Stimulated activated CD4-positive, alpha-beta T cell treated with anti-CD3 and anti-CD28 coated beads, Interleukin-12 subunit alpha, Interleukin-12 subunit beta, amount 100 ng/mL, for 48 hours (primary cell): Measurements from ENCODE around the gene SIL1.
"Not testable (repeated sequence)": the region's sequence is repeated elsewhere in the genome, so short reads cannot be mapped to it uniquely, and the experiment has no call there.

Experiments used
- DNase-seq, 3 donors: peaks; one replicate each; pipeline ENCODE4 v3.0.0-alpha.2; 2020; ENCODE audit warnings: low read depth in 2 of 3, low spot score in 1 of 3

SIL1 gene

DNA sequence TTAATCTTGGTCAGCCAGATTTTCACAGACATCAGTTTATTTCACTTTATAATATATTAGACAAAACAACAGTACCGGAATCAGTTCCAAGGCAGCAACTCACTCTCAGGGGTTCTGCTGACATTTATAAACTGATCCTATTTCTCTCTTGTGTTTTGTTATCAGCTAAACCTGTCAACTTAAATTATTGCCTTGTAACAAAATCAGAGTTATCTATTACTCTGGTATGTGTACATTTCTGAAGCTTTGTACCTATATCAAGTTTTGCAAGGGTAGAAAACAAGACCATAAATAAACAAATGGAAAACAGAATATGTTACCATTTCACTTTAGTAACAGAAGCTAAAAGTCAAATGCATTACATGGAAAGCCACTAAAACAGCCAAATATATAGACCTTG, 122.1 kb downstream of the SIL1 start:
- no peak for DNase-seq

DNA sequence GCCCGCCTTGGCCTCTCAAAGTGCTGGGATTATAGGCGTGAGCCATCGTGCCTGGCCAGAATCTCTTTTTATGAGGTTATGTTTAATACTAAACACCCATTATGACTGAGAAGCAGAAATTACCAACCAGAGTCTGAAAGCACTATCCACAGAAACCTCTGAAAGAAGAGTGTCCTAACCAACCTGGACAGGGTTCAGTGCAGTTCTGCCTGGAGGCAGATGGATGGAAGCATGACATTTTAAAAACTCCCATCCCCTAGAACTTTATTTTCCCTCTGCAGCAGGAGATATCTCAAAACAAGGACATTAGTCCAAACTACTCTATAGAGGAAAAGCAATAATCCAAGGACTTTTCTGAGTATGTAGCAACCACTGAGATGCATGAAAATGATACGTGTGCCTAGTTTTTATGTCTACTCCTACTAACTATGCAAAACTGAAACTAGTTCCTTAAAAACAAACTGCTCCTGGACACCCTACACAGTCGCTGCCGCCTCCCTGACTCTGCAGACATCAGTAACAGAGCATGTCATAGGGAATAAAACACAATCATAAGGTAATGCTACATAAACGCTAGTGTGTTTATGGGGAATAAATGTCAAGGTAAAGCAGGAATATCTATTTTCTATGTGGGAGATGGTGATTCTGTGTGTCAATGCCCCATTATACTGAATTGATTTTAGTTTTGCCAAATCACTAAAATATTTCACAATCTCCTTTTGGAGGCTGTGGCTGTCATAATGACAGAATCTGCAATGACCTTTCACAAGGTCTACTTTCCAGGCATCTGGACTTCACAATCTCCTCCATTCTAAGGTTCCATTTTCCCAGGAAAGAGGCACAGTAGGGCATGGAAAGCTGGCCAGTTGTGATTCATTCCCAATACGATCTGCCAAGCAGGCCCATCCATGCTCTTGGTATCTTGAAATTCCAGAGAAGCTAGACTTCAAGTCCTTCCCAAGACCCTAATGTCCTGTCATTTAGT, 122.8 kb downstream of the SIL1 start:
- no peak for DNase-seq

DNA sequence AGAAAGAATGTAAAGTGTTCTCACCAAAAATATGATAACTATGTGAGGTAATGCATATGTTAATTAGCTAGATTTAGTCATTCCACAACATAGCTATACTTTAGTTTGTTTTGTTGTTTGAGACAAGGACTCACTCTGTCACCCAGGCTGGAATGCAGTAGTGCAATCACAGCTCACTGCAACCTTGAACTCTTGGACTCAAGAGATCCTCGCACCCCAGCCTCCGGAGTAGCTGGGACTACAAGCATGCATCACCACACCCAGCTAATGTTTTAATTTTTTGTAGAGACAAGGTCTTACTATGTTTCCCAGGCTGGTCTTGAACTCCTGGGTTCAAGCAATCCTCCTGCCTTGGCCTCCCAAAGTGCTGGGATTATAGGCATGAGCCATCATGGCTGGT, 124.2 kb downstream of the SIL1 start:
- DNase-seq = not testable (repeated sequence)

DNA sequence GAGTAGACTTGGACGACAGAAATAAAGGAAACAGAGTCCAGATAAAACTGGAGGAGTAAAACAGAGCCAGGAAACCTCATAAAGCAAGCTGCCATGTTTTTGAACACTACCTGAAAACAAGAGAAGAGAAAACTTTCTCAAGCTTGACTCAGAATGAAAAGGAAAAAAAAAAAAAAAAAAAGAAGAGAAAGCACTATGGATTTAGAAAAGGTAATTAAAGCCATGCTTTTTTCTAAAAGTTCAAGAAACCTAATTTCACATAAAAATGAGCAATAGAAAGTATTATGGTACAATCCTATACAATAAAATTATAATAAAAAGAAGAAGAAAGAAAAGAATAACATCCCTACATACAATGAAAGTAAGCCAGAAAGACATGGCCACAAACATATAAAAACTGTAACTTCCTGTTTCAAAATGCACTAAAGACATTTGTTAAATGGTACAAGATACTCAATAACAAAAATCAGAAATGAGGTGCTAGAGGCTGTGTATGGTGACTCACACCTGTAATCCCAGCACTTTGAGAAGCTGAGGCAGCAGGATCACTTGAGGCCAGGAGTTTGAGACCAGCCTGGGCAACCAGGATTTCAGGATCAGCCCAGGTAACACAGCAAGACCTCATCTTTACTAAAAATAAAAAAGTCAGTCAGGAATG, 129.5 kb downstream of the SIL1 start:
- DNase-seq = no peak

DNA sequence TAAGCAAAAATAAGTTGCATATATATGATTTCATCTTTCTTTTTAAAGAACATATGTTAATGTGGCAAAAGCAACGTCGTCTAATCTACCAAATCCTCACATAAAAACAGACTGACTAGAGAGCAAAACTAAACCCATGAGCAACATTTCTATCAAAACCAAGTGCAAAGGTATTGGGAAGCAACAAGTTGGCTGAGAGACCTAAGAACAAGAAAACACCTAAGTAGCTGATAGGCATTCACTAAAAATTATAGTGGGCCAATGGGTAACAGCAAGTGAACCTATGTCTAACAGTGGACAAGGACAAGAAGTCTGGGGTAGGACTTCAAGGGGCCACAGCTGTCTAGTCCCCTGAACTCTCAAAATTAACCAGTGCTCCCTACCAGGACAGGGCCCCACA, 130.1 kb downstream of the SIL1 start:
- no peak for DNase-seq

DNA sequence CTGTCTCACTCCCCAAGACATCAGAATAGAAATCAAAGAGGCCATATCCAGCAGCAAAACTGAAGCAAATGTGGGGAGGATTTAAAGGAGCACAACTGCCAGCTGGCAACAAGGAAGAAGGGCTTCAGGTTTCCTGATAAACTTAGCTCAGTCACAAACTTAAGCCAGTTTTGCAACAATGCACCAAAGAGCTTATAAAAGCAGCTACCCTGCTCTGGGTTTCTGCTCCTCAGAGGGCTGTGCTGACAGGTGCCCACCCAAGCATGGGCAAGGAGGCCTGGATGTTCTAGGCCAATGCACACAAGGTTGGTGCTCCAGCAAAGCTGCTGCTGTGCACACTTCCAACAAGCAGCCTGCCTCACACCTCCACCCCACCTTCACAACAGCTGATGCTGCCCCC, 132.9 kb downstream of the SIL1 start:
- no peak for DNase-seq

DNA sequence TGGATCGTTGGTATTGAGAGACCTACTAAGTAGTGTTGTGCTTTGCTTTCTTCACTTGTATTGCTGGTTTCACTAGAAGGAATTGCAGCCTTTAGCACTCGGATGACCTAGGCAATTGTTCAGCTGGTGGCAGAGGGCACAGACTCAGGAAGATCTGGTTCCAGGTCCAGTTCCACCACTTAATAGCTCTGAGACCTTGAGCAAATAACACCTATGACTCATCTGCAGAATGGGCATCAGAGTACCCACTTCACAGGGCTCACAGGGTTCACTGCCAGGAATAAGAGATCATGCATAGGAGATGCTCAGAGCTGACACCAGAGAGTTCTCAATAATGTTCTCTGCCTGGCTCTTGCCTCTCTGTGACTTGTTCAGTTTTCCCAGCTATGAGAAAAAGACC, 133.6 kb downstream of the SIL1 start:
- DNase-seq = no peak

DNA sequence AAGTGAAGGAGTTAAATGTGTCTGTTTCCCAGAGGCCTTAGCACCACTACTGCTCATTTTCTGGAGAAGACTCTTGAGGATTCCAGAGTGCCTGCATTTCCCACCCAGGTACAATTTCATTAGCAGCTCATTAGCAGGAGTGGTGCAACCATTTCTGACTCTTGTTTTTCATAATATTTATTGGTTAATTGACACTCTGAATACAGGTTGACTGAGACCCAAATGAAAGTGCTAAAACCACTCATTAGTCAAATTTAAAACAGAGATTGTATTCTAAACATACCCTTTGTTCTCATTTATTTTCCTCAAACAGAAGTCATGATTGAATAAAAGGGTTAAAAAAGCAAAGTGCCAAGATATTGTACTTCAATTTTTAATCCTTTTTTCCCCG, 134.5 kb downstream of the SIL1 start:
- no peak for DNase-seq

DNA sequence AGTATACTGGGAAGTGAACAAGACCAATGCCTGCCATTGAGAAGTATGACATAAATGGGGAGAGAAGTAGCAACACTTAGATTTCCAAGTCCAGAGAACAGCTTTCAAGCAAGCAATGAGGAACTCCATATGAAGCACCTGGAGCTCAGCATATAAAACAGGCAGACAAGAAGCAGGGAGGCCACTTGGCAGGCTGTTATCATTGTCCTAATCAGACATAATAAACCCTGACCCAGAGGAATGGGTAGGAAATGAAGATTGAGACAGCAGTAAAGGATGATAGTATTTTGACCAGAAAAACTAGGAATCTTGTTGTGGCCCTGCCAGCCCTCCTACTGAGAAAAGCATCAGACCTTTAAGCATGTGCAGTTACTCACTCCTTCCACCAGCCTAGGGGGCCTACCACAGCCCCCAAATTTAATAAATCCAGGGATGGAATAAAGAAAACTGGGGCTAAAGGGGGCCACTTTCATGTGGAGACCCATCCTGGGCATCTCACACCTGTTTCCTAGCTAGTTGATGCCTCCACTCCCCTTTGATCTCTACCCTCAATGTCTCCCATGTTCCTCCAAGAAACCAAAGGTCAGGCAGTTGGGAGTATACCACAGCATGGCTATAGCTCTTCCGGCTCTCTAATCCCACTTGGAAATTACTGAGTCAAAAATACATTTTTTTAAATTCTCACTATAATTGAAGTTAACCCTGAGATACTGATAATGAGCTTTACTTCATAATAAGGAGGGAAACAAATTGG, 135.1 kb downstream of the SIL1 start:
- DNase-seq = no peak

DNA sequence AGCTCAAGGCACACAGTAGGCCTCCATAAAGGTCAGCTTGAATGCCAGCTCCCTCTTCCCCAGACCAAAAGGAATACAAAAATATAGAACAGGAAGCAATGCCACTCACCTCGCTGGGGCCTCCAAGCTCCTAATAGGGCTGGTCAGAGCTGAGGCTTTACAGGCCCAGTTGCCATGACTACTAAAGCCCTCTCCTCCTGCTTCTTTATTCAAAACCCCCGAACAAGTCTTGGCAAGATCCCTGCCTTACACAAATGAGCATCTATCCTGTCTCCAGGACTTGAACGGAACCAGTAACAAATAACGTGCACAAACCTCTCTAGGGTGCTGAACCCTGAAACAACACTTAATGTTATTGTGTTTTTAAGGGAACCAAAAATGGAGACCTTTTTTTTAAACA, 136.3 kb downstream of the SIL1 start:
- DNase-seq = no peak

DNA sequence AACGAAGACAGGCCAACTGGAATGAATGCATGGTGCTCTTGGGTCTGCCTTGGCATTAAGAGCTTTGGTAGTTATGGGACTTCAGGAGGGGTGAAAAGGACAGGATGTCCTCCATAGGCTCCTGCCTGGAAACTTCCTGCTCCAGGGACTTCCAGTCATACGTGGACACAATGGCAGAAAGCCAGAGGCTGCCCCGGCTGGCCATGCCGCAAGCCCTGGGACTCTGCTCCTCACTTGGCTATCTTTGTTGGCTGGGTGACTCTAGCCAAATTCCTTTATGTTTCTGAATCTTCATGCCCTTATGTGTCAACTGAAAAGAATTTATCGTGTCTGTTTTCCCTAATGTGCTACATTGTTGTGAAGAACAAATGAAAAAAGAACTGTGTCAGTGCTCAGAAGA, 136.9 kb downstream of the SIL1 start:
- DNase-seq = no peak

DNA sequence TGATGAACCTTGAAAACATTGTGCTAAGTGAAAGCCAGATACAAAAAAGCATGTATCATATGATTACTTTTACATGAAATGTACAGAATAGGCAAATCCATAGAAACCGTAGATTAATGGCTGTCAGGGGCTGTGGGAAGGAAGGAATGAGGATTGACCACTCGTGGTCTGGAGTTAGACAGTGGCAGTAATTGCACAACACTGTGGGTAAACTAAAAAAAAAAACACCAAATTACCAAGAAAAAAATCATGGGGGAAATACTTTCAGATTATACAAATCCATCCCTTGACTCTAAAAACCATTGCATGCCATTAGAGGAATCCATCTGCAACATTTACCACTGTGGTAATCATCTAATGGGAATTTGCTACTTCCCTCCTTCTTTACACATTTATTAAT, 140.0 kb downstream of the SIL1 start:
- no peak for DNase-seq

DNA sequence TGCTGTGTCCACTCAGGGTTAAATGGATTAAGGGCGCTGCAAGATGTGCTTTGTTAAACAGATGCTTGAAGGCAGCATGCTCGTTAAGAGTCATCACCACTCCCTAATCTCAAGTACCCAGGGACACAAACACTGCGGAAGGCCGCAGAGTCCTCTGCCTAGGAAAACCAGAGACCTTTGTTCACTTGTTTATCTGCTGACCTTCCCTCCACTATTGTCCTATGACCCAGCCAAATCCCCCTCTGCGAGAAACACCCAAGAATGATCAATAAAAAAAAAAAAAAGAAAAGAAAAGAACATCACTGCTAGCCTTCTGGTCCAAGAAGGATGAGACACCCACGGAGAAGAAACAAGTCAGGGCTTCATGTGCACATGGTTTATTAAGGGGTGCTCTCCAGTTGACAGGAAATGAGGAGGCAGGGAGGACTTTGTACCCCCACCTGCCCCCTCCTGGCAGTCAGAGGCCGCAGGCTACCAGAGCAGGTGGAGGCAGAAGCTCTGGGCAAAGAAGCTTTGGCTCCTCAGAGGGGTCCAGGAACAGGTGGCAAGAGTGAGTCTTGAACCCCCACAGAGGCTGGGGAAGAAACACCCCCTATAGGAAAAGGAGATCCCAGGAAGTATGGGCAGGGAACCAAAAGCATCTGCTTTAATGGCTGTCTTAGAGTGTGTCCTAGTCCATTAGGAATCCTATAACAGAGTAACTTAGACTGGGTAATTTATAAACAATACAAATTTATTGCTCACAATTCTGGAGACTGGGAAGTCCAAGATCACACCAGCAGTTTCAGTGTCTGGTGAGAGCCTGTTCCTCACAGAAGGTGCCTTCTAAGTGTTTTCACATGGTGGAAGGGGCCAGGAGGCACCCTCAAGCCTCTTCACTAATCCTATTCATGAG, 140.9 kb downstream of the SIL1 start:
- DNase-seq = not testable (repeated sequence)

DNA sequence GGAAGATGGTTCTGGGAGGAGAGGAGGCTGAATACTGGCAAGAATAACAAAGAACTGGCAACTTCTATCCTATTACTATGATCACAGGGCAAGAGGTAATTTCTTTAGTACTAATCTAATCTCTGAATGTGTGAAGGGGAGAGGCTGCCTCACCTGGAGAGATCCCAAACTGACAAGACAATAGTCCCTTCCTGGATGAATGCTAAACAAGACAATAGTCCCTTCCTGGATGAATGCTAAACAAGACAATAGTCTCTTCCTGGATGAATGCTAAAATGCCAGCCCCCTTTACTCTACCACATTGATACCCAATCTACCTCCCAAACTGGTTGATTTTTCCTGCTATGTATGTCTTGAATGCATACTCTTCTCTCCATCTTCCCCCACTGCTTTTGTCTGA, 145.2 kb downstream of the SIL1 start:
- no peak for DNase-seq

DNA sequence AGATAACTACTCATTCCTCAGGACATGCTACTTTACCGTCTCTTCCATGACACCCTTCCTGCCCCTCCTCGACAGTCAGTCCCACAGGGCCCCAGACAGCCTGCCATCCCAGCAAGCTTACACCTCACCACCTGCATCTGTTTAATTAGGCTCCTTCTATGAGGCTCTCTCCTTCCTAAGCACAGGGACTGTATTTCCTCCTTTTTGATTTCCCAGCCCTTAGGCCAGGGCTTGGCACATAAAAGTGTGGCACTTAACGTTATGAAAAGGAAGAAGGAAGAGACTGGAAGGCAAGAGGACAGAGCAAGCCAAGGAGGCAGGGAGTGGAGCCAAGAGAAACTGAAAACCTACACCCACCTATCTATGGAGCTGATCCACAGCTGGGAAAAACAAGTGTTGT, 146.8 kb downstream of the SIL1 start:
- DNase-seq = no peak

DNA sequence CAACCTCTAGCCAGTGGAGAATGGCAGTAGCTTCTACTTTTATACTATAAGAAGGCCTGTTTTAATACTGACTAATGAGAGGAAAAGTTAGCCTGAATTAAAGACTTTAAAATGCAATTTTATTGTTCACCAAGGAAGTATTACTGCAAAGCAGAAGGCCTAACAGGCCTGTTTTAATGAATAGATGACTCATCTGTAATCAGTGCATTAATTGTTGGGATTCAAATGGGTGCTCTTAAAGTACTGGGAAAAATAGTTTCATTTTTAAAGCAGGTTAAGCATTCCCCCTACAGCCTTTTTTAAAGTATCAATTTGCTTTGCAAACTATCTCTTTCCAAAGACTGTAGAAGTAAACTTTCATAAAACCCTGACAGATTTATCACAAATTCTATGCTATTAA, 147.7 kb downstream of the SIL1 start:
- DNase-seq = no peak

DNA sequence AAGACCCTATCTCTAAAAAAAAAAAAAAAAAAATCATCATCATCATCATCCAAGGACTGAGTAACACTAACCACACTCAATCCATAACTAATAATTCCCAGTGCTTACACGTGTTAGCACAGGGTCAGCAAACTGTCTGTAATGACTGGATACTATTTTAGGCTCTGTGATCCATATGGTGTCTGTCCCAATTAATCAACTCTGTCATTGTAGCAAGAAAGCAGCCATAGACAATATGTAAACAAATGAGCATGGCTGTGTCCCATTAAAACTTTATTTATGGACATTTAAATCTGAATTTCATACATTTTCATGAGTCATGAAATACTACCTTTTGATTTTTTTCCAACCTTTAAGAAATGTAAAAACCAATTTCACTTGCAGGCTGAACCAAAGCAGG, 148.4 kb downstream of the SIL1 start:
- DNase-seq = no peak

DNA sequence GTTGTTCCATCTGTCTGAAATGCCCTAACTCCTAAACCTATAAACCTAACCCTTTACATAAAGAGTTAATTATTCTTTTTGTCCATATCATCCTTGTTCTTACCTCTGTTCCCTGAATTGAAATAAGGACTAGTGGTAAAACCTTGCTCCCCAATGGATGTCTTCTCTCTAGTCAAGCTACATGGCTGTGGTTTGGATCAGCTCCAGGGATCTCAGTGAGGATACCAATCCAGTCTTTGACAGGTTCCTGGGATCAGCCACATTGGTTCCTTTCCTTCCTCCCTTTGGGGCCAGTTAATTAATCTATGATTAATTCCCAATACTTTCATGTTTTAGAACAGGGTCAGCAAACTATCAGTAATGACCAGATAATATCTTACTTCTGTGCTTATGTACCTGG, 151.6 kb downstream of the SIL1 start:
- no peak for DNase-seq

DNA sequence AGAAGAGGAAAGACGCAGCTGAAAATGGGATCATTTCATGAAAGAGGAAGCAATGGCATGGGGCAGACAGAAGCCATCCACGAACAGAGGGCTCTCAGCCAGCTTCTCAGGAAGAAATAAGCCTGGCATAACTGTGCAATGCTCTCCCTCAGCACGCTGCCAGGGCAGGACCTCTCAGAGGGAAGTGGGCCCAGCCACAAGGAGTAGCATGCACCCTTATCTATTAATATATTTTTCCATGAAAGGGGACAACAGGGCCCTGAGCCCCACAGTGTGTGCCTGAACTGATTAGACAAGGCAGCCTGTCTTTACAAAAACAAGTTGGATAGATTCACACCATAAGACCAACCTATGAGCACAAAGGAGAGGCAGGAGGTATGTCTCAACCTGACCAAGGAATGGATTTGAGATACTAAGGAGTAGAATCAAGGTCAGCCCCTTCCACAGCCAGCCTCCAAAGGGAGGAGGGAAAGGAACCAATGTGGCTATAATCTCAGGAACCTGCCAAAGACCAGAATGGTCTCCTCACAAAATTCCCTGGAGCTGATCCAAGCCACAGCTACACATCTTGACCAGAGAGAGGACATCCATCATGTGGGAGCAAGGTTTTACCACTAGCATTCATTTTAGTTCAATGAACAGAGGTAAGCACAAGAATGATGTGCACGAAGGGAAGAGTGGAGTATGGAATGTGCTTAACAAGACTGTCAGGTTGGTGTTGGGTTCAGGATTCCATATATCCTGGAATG, 154.8 kb downstream of the SIL1 start:
- DNase-seq = no peak

DNA sequence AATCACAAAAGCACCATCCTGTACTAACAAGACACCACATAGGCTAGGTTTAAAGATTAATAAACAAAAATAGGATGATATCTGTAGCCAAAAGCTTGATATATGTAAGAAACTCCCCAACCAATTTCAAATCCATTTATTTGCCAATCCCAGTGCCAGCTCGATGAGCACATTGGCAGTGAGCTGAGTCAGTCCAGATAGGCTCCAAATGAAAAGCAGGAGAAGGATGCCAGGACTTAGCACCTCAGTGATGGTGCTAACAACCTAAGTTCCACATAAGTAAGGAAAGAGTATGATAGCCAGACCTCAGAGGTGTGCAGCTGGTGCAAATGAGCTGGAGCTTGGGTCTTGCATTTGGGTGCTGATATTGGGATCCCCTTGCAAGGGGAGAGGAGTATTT, 158.1 kb downstream of the SIL1 start:
- no peak for DNase-seq
